Calu3 (cell line): ENCODE measurements around the gene ACADSB. TPM values are rescaled to one million over a fixed set of nuclear protein-coding genes. Genes with fewer than 3 reads are reported as not detected.

Source experiments
- BruUV-seq: library from RNA; stranded (reverse); fragments of 400-500 nt; replicated peaks from 2 replicates; lab custom pipeline; 2021; lab: Mats Ljungman, UMichigan
- CTCF ChIA-PET: fragments of 300-600 bp; sonication (Branson Sonifier 250); formaldehyde crosslinking; loops from one replicate; lab custom pipeline; 2022; ENCODE audit warnings: antibody characterized with exemption; lab: Charles Lee
- DNase-seq: peaks from one replicate; pipeline ENCODE4 v3.0.0; 2022
- H3K27ac Mint-ChIP-seq: one replicate; pipeline ENCODE4 v1.8.0; 2022; ENCODE audit warnings: mixed read lengths; ENCODE audit not compliant: unreplicated experiment
- H3K27me3 Mint-ChIP-seq: one replicate; pipeline ENCODE4 v1.8.0; 2022; ENCODE audit warnings: mixed read lengths; ENCODE audit not compliant: unreplicated experiment
- H3K36me3 Mint-ChIP-seq: one replicate; pipeline ENCODE4 v1.8.0; 2022; ENCODE audit warnings: mild to moderate bottlenecking, moderate library complexity, mixed read lengths; ENCODE audit not compliant: insufficient read depth, unreplicated experiment
- H3K4me1 Mint-ChIP-seq: one replicate; pipeline ENCODE4 v1.8.0; 2022; ENCODE audit warnings: mild to moderate bottlenecking, low read depth, mixed read lengths; ENCODE audit not compliant: unreplicated experiment
- H3K4me3 Mint-ChIP-seq: one replicate; pipeline ENCODE4 v1.8.0; 2022; ENCODE audit warnings: mild to moderate bottlenecking, low read depth, moderate library complexity, mixed read lengths; ENCODE audit not compliant: unreplicated experiment
- H3K9me3 Mint-ChIP-seq: one replicate; pipeline ENCODE4 v1.8.0; 2022; ENCODE audit warnings: low read depth, mixed read lengths; ENCODE audit not compliant: unreplicated experiment
- intact Hi-C: fragments of 100-400 bp; cut with micrococcal nuclease; formaldehyde crosslinking; loops from one replicate; pipeline ENCODE4 v1.10.0; 2022; ENCODE audit not compliant: unreplicated experiment
- total RNA-seq: library from RNA; stranded (reverse); gene quantifications from 2 replicates; pipeline ENCODE4 v1.2.3, GENCODE V29; 2022
- TF ChIP-seq, protein P1 (sequence below): fragments of 200-600 bp; IDR thresholded peaks from one replicate; pipeline ENCODE4 v1.8.0; 2022; ENCODE audit warnings: antibody characterized with exemption; ENCODE audit not compliant: unreplicated experiment

The ACADSB gene
- total RNA-seq, 1 experiment from 2014 or later, result 11.3 TPM

DNA sequence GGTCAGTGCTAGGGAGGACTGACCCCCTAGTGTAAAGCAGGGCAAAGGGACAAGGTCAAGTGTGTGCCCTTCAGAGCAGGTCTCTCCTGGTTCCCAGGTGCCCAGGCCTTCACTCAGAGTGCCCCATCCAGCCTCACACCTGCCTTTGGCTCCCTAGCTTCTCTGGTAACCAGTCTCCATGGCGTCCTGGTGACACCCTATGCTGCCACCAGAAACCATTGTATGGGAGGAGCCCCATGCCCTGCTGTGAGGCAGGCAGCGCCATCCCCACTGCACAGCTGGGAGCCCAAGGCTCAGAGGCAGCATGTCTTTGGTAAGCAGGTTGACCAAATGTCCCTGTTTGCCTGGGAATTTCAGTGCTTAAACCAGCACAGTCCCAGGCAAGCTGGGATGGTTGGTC is 93.9 kb downstream of the ACADSB start:
- Mint-ChIP-seq H3K4me3 (no peak overlapping the region), H3K27me3 (no peaks in the 10 kb centered on the region), H3K36me3 (no peaks in the 10 kb centered on the region), H3K27ac (no peak overlapping the region), H3K4me1 (no peaks in the 10 kb centered on the region), H3K9me3 (no peaks in the 10 kb centered on the region)
- no peak for DNase-seq
- CTCF ChIA-PET, result no interaction called here
- intact Hi-C loops, result no loop called here
- TF ChIP-seq, protein P1, sequence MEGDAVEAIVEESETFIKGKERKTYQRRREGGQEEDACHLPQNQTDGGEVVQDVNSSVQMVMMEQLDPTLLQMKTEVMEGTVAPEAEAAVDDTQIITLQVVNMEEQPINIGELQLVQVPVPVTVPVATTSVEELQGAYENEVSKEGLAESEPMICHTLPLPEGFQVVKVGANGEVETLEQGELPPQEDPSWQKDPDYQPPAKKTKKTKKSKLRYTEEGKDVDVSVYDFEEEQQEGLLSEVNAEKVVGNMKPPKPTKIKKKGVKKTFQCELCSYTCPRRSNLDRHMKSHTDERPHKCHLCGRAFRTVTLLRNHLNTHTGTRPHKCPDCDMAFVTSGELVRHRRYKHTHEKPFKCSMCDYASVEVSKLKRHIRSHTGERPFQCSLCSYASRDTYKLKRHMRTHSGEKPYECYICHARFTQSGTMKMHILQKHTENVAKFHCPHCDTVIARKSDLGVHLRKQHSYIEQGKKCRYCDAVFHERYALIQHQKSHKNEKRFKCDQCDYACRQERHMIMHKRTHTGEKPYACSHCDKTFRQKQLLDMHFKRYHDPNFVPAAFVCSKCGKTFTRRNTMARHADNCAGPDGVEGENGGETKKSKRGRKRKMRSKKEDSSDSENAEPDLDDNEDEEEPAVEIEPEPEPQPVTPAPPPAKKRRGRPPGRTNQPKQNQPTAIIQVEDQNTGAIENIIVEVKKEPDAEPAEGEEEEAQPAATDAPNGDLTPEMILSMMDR, result no peak
- BruUV-seq, result no TSS peak

DNA sequence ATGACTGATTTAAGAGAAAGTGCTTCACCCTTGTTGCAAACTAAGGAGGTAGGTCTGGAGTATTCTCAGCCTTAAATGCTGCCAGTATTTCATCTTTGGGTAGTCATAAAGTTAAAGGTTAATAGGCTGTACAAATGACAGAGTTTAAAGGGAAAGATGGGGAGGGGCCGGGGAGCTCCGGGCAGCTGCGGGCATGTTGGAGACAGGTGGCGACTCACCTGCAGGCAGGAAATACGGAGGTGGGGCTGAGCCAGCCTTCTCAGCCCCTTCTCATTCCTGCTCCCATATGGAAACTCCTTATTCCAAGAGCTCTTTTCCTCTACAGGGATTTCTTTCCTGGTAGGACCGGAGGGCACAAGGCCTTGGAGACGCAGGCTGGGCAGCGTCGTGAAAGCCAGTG is 95.1 kb downstream of the ACADSB start:
- Mint-ChIP-seq H3K27me3 (peaks cover 11% of the 10 kb centered on the region), H3K4me1 (no peaks in the 10 kb centered on the region), H3K27ac (no peak overlapping the region), H3K36me3 (no peaks in the 10 kb centered on the region), H3K4me3 (no peak overlapping the region), H3K9me3 (no peaks in the 10 kb centered on the region)
- TF ChIP-seq, protein P1, result no peak
- no TSS peak for BruUV-seq
- intact Hi-C loops, result no loop called here
- no peak for DNase-seq
- CTCF ChIA-PET, result no interaction called here

Other genes with a start within 250 kb of the ACADSB start
- gene CUZD1, start 163.1 kb upstream of the ACADSB start, total RNA-seq, result 0.93 and 1.5 TPM in 2 replicates
- 5.1 and 6.3 TPM in 2 replicates for gene FAM24B, start 129.4 kb upstream of the ACADSB start, total RNA-seq
- gene FAM24A, start 98.4 kb upstream of the ACADSB start, total RNA-seq, result not detected in 2 replicates
- 7.8 and 8.3 TPM in 2 replicates for gene C10orf88, start 54.8 kb upstream of the ACADSB start, total RNA-seq
- gene PSTK, start 28.6 kb upstream of the ACADSB start, total RNA-seq, result 1.2 and 3.3 TPM in 2 replicates
- 5.8 and 9.2 TPM in 2 replicates for gene IKZF5, start 211 bp upstream of the ACADSB start, total RNA-seq
- gene HMX3, start 127.0 kb downstream of the ACADSB start, total RNA-seq, result not detected in 2 replicates
- not detected in 2 replicates for gene HMX2, start 139.1 kb downstream of the ACADSB start, total RNA-seq
- gene BUB3, start 145.4 kb downstream of the ACADSB start, total RNA-seq, result 112 and 113 TPM in 2 replicates